SKM-1 (cell line): Measurements from ENCODE around the gene PDE4A.
"Not testable (repeated sequence)": the region's sequence is repeated elsewhere in the genome, so short reads cannot be mapped to it uniquely, and the experiment has no call there.

Experiments
- DNase-seq: peaks from one replicate; lab custom pipeline; 2025; ENCODE audit not compliant: unreplicated experiment; lab: John Stamatoyannopoulos, UW

PDE4A gene

DNA sequence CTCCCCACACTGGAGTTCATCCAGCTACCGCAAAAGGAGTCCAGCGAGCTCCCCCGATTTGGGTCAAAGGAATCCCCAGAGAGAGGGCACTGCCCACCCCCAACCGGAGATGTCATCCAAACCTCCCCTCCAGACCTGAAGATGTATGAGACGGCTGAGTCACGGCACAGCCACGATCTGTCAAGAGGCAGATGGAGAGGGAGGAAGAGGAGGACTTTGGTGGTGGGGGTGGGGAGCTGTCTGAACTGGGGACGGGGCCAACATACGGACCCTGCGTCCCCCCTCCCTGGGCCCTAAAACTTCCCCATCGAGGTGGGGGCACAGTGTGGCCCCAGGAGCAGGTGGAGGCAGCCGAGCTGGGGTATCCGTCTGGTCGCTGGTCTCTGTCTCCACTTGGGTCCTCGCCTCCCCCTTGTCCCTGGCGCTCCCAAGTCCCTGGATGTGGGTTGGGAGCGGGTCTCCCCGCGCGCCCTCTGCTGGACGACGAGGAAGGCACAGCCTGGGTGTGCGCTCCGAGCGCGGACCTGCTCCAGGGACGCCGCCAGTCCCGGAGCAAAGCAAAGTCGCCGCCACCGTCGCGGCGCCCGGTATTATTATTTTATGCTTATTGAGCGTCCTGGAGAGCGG is 3.8 kb downstream of the PDE4A start:
- DNase-seq = no peak

DNA sequence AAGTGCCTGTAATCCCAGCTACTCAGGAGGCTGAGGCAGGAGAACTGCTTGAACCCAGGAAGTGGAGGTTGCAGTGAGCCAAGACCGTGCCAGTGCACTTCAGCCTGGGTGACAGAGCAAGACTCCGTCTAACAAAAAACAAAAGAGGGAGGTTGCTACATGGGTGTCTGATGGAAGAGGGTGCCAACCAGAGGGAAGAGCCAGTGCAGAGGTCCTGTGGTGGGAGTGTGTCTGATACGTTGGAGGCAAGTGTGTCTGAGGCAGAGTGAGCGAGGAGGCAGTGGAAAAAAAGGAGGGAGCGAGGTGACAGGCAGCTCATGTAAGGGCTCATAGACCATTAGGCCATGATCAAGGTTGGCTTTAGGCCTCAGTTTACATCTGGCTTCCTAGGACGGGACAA is 6.8 kb downstream of the PDE4A start:
- DNase-seq = no peak

DNA sequence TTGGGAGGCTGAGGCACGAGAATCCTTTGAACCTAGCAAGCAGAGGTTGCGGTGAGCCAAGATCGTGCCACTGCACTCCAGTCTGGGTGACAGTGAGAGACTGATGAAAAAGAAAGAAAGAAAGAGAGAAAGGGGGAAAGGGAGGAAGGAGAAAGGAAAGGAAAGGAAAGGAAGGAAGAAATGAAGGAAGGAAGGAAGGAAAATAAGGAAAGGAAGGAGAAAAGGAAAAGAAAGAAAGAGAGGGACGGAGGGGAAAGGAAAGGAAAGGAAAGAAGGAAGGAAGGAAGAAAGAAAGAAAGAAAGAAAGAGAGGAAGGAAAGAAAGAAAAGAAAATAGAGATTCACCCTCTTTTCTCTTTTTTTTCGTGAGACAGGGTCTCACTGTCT is 8.7 kb downstream of the PDE4A start:
- no peak for DNase-seq

DNA sequence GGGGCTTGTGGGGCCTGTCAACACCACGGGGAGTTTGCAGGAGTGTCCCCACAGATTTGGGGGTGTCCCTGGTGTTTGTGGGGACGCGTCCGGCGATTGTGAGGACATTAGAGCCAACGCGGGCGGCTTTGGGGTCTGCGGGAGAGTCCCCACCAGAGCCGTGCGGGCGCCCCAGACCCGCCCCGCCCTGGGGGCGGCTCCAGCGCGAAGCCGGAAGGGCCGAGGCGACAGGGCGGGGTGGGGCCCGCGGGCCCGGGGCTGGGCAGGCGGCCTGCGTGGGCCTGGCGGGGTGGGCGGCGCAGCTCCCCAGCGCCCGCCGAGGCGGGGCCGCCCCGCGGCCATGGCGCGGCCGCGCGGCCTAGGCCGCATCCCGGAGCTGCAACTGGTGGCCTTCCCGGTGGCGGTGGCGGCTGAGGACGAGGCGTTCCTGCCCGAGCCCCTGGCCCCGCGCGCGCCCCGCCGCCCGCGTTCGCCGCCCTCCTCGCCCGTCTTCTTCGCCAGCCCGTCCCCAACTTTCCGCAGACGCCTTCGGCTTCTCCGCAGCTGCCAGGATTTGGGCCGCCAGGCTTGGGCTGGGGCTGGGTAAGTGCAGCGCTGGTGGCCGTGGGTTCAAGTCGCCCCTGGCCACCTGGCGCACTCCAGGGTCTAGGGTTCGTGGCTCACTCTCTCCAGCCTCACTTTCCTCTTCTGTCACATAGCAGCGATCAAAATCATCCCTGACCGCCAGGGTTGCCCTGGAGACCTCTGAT is 10.3 kb downstream of the PDE4A start:
- no peak for DNase-seq

DNA sequence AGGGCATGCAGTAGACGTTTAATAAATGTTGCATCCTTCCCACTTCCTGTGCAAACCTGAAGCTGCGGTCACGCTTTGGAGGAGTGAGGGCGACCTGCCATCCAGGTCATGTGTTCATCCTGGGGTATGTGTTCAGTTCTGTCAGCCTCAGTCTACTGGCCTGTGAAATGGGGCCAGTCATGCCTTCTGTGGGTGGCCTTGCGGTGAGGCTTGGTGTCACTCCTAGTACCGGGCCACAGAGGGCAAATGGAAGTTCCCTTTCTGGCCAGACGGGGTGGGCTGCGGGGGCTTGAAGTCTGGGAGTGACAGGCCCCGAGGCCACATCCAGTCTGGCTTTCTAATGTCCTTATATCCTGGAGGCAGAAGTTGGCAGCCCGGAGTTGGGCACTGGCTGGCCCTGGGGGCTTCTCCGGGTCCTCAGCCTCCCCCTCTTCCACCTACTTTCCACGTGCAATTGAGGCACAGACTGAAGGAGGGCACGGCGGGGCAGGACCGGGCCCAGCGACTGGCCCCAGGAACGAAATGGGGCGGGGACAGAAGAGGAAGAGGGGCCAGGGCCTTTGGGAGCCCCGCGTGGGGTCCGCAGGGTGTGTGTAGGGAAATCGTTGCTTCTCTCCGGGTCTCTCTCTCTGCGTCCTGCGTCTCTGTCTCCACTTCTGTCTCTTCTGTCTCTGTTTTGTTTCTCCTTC is 11.1 kb downstream of the PDE4A start:
- DNase-seq = no peak

DNA sequence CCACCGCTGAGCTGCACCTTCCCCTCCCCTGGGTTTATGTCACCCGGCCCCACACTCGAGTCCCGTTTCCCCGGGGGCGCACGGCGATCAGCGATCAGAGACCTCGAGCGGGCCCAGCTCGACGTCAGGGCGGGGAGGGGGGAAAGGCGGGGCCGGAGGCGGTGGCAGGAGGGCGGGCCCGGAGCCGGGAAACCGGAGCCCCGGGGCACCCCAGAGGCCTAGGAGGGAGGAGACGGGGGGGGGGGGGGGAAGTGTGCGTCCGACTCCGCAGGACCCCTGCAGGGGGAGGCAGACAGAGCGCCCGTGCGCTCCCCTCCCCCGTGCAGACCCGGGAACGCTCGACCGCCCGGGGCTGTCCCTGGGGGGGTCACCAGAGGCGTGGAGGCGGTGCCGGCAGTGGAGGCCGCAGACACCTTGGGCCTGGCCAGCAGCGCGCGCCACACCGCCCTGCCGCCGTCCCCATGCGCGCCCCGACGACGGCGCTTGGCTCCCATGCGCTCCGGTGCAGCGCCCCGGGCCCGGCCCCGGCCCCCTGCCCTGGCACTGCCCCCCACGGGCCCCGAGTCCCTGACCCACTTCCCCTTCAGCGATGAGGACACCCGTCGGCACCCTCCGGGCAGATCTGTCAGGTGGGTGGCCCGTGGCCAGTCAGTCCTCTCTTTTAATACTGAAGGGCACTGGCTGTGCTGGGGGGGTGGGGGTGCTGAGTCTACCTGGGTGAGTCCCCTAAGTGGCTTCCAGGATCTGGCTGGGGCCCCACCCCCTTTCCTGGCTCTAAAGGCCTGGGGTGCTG is 11.8 kb downstream of the PDE4A start:
- DNase-seq = no peak

DNA sequence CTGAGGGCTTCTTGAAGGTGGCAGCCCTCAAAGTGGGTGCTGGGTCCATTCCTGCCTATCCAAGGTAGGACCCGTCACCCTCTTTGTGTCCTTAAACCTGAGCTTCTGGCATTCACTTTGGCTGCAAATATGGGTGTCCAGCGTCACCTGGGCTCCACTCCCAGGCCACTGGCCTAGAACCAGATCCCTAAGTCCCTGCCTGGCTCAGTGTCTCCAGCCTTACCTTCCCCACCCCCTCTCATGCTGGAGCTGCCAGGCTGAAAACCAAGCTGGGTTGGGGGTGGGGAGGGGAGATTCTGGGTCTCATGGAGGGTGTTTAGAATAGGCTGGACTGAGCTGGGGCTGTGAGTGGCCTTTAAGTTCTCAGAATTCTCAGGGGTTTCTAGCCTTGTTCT is 12.4 kb downstream of the PDE4A start:
- no peak for DNase-seq

DNA sequence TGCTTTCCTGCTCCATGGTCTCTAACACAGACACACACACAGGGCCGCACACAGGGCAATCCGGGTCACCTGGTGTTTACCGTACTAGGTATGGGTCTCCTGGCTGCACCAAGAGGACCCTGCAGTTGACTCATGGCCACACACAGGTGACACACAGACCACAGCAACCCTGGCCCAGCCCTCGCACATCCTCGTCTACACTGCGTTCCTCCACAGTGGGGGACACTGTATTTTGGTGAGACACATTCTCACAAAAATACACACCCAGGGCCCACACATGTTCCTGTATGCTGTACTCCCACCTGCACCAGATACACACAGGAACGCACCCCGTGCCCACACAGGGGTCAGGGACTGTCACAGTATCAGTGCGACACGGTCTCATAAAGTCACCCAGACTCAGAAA is 12.8 kb downstream of the PDE4A start:
- no peak for DNase-seq

DNA sequence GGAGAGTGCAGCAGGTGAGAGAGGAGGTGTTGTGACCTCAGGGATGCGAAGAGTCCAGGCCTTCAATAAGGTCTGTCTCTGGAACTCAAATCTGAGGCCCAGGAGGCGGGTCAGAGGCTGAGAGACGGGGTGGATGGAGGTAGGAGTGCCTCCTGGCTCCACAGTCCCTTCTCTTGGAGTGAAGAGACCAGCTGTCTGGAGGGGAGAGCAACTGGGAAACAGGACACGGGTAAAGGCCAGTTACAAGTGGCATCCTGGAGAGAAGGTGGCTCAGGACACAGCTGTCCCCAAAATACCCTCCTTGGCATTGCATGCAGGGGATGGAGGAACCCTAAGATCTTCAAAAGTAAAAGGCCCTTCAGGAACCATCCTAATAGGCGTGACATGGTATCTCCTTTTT is 19.2 kb downstream of the PDE4A start:
- no peak for DNase-seq

DNA sequence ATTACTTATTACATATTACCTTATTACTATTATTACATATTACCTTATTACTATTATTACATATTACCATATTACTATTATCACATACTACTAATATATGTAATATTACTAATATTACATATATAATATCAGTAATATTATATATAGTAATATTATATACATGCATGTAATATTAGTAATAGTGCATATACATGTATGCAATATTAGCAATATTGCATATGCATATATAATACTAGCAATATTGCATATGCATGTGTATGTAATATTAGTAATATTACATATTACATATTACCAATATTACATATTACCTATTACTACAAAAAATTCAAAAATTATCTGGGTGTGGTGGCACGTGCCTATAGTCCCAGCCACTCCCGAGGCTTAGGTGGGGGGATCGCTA is 22.4 kb downstream of the PDE4A start:
- DNase-seq = no peak

DNA sequence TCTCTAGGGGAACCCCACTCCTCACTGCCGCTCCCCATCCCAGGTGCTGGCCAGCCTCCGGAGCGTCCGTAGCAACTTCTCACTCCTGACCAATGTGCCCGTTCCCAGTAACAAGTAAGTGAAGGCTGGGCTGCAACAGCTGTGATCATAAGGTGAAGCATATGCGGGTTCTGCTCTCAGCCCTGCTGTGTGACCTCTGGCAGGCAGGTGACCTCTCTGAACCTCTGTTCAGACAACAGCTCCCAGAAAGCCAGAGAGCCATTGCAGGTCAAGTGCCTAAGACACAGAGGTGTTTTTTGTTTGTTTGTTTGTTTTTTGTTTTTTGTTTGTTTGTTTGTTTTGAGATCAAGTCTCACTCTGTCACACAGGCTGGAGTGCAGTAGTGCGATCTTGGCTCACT is 28.7 kb downstream of the PDE4A start:
- DNase-seq = no peak

DNA sequence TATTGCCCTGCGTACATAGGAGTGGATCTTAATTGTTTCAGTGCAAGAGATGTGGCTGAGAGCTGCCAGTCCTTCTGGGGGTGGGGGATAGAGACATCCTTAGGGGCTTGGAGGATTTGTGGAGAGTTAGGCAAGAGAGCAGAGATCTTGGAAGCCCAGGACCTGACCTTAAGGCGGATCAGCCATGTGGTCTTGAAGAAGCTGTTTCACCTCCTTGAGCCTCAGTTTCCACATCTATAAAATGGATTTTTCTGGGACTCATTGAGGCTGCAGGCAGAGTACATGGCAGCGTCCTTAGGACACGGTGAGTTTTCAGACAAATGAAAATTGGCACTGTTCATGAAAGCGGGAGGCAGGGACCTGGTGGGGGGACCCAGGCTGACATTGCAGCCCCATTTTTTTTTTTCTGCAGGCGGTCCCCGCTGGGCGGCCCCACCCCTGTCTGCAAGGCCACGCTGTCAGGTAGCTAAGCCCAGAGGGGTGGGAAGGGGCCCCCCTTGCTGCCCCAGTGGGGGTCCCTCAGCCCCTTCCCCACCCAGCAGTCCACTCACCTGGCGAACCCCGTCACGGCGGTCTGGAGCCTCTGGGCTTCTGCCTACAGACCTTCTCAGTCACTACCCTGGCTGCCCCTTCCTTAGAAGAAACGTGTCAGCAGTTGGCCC is 30.0 kb downstream of the PDE4A start:
- DNase-seq = no peak

DNA sequence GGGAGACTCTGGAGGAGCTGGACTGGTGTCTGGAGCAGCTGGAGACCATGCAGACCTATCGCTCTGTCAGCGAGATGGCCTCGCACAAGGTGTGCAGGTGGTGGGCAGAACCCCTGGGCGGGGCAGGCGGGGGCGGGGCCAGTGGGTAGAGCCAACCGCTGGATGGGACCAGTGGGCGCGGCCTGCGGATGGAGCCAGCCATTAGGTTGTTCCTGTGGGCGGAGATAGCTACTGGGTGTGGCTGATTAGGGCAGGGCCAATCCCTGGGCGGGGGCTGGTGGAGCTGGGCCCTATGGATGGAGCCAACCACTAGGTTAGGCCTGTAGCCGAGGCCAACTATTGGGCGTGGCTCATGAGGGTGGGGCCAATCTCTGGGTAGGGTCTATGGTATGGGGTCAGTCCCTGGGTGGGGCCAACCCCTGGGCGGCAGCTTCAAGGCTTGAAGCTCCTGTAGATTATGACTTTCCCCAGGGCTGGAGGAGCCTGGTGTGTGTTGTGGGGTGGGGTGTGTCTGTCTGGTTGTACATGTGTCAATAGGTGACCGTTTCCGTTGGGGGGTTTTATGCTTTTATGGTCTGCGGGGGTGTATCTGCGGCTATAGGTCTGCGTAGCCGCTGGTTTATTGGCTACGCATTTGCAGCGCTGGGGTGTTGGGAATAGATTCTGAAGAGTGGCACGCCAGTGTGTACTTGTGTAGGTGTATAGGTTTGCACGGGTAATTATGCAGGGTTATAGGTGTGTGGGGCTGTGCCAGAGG is 30.7 kb downstream of the PDE4A start:
- DNase-seq = no peak

DNA sequence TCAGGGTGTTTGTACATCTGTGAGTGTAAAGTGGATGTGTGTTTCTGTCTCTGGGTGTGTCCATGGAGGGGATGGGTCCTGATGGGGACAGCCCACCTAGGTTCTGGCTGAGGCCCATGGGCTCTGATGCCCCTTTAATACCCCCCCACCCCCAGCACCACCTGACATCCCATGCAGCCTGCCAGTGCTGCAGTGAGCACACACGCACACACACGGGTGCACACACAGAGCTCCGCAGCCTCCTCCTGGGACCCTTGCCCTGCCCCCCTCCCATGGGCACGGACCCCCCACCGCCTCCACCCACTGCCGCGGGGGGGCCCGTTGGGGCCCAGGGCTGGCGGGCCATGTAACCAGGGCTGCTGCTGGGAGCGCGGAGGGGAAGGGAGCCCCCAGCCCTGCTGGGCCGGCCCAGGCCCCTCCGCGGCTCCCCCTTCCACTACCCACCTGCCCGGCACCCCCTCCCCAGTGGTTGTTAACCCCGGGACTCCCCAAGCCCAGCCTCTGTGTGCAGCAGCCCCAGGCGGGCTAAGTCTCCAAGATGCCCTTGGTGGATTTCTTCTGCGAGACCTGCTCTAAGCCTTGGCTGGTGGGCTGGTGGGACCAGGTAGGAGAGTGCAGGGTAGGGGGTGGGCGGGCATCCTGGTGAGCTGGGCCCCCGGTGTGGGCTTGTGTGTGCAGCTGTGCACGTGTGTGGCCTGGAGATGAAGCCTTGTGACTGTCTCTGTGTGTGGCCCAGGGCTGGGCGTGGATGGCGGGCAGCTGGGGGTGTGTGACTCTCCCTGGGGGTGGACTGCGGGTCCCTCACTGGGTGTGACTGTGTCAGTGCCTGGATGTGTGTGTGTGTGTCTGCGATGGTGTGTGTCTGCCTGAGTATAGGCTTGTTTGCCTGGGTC is 32.6 kb downstream of the PDE4A start:
- no peak for DNase-seq

DNA sequence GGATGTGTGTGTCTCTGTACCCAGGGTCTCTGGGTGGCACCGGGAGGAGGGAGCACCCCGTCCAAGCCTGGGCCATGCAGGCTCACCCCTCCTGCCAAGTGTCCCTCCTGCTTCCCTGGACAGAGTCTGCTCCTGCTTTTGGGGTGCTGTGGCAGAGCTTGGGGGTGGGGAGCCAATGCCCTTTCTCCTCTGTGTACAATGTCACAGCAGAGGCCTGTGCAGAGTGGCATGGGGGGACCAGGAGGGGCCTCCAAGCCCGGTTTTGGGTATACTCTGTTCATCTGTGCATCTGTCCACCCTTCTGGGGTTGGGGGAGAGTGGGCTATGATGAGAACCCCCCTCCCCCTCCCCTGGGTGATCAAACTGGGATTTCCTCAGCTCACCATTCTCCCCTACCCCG is 33.5 kb downstream of the PDE4A start:
- DNase-seq = no peak

DNA sequence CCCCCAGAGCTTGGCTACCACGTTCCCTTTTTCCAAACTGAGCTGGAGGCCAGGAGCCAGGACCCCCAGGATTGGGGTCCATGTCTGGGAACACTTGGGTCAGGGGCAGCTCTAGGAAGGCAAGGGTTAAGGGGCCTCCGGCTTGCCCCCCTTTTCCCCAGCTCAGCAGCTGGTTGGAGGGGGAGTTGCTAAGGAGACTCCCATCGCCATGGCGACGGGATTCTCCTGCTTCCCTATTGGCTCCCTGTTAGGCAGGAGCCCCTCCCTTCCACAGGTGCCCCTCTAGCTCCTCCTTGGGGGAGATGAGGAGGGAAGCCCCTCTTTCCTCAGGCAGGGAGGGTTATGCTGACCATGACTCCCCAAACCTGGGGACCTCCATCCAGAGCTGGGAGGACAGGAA is 33.9 kb downstream of the PDE4A start:
- DNase-seq = no peak

DNA sequence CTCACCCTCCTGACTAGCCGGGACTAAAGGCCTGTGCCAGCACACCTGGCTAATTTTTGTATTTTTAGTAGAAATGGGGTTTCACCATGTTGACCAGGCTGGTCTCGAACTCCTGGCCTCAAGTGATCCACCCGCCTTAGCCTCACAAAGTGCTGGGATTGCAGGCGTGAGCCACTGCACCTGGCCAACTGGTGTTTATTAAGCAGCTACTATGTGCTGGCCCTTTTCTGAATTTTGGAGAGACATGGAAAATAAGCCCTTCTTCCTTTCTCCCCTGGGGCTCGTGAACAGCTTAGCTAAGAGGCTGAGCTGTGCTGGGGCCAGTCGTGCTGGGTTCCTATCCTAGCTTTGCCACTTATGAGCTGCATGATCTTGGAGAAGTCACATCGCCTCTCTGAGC is 38.4 kb downstream of the PDE4A start:
- not testable (repeated sequence) for DNase-seq

DNA sequence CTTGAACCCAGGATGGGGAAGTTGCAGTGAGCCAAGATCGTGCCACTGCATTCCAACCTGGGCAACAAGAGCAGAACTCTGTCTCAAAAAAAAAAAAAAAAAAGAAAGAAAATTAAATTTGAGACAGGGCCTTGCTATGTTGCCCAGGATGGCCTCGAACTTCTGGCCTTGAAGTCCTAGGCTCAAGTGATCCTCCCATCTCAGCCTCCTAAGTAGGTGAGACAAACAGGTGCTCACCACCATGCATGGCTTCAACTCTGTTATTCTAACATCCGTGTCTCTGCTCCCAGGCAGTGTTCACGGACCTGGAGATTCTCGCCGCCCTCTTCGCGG is 40.3 kb downstream of the PDE4A start:
- no peak for DNase-seq
